Limb (tissue), 2 donors: ENCODE data around the gene SSBP2.
"Not testable (repeated sequence)": the region's sequence is repeated elsewhere in the genome, so short reads cannot be mapped to it uniquely, and the experiment has no call there.

ENCODE experiments used
- DNase-seq, 2 donors: peaks; one replicate each; pipeline ENCODE4 v3.0.0-alpha.2; 2016; ENCODE audit errors: extremely low spot score in 2 of 2

The SSBP2 gene

DNA sequence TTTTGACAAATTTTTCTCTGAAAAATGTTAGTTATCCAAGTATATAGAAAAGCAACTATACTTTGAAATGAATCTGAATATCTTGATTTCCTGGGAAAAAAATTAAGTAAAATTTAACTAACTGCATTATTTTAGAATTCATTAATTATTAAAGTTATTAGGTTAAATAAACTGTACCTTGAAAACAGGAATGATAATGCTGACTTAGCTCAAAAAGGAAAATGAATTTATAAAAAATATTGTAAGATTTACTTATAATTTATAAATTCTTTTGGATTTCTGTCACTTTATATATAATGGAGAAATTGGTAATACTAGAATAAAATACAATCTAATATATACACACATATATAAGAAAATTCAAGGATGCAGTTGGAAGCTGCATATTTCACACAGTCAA, 320.9 kb downstream of the SSBP2 start:
- DNase-seq, result no peak

- no peak for DNase-seq
Measured at GRCh38 chr5:81429363-81429762, 321.5 kb downstream of the SSBP2 start.

DNA sequence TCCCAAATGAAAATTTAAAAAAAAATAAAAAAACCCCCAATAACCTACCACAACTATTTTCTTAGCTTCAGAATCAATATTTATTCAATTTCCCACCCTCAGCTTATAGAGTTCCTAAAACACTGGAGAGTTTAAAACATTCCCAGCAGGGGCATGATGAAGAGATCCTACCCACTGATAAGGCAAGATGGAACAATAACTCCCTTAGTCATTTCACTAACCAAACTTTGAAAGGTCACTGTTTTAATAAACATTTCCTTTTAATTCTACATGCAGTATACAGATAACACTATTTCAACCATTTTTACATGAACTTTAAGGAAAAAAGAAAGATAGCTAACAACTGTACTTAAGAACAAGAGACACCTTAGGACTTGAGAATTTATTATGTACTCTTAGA, 322.0 kb downstream of the SSBP2 start:
- no peak for DNase-seq

DNA sequence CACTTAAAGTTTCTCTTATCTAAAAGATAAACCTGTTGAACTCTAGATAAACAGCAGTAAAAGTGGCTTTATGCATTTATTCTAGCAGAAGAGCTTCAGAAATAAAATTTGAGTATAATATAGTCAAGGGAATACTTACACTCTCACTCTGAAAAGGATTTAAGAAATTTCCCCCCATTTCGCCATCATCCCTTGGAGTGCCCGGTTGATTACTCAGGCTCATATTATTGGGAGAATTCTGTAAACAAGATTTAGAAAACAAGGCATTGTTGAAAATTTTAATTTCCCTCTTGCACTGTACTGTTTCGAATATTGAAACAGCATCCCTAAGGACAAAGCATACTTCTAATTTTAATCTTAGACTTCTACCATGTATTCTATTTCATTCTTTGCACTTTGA, 322.5 kb downstream of the SSBP2 start:
- DNase-seq, result no peak

- DNase-seq, result no peak
Measured at GRCh38 chr5:81427566-81427965, 323.3 kb downstream of the SSBP2 start.

GRCh38 chr5:81426359-81427030, 324.4 kb downstream of the SSBP2 start:
- DNase-seq, result no peak

- DNase-seq, result peak in 1 of 2 donors; percentile 81
Measured at GRCh38 chr5:81425569-81425968, 325.3 kb downstream of the SSBP2 start.

DNA sequence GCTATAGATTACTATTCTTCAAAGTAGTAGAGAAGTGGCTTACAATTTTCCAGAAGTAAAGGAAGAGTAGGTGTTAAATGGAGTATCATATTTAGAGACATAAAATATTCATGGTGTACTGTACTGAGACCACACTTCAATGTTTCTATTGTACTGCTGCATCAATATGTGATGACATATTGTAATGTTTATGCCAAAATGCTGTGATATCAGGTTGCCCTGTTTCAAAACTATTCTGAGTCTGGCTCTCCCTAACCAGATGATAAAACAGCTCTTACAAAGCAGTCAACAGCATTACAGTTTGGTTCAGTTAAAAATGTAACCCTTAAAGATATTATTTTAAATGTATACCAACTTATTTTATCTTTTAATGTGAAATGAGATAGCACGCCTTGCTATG, 326.2 kb downstream of the SSBP2 start:
- DNase-seq, result no peak

GRCh38 chr5:81422671-81423070, 328.2 kb downstream of the SSBP2 start:
- no peak for DNase-seq

DNA sequence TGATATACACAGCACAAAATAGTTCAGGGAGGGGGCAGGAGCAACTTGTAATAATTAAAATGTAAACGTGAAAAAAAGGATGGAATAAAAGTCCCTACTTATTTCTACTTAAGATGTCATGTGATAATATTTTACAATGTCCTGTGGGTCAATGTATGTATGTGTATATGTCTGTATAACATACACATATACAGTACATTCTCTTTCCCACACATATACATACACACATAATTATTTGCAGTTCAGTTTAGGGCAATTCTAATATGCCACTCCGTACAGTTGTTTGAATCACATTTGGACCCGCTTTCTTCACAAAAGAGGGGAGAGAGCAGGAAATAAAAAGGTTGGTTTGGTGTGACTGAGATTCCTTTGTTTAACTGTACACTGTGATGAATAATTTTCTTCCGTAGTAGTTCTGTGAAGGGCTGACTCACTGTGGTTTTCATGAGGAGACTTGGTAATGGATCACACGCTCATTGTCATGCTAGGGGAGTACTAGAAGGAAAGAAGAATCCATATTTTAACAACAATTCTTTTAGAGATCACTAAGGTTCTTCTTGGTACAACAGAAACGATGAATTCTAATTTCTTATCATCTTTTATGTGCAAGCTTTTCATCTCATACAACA, 330.7 kb downstream of the SSBP2 start:
- no peak for DNase-seq

- DNase-seq, result no peak
Measured at GRCh38 chr5:81418606-81419005, 332.3 kb downstream of the SSBP2 start.

DNA sequence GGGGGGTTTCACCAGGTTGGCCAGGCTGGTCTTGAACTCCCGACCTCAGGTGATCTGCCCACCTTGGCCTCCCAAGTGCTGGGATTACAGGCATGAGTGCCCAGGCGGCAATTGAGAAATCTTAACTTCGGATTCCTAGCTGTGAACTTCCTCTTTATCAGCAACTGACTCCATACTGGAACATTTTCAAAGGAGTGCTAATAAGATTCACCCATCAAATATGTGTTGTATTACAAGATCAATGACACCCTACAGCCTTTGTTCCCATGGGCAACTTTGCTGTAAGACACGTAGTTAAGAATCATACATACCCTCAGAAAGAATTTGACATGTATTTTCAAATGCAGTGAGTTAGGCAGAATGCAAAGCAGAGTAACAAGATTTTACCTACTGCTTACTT, 333.8 kb downstream of the SSBP2 start:
- no peak for DNase-seq

- no peak for DNase-seq
Measured at GRCh38 chr5:81409896-81410295, 341.0 kb downstream of the SSBP2 start.

DNA sequence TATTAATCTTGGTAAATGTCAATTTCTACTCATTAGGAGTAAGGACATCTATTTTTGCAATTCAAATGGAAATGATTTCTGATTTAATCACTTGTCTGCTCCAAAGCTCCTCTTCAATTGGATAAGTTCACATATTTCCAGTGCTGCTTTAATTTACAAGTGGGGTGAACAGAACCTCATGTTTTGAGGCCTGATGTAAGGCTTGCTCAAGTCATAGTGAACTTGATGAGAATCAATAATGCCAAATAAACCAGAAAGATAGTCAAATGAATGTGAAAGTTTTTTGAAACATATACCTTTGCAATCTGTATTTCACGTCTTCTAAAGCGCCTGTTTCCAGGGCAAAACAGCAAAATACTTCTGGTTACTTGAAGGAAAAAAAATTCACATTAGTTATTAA, 341.5 kb downstream of the SSBP2 start:
- DNase-seq, result no peak

- no peak for DNase-seq
Measured at GRCh38 chr5:81408496-81408895, 342.4 kb downstream of the SSBP2 start.

DNA sequence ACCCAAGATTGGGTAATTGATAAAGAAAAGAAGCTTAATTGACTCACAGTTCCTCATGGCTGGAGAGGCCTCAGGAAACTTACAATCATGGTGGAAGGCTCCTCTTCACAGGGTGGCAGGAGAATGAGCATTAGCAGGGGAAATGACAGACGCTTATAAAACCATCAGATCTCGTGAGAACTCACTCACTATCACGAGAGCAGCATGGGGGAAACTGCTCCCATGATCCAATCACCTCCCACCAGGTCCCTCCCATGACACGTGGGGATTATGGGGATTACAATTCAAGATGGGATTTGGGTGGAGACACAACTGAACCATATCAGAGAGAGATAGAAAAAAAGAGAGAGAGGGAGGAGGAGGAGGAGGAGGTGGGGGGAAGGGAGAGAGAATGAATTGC, 343.1 kb downstream of the SSBP2 start:
- DNase-seq, result not testable (repeated sequence)

DNA sequence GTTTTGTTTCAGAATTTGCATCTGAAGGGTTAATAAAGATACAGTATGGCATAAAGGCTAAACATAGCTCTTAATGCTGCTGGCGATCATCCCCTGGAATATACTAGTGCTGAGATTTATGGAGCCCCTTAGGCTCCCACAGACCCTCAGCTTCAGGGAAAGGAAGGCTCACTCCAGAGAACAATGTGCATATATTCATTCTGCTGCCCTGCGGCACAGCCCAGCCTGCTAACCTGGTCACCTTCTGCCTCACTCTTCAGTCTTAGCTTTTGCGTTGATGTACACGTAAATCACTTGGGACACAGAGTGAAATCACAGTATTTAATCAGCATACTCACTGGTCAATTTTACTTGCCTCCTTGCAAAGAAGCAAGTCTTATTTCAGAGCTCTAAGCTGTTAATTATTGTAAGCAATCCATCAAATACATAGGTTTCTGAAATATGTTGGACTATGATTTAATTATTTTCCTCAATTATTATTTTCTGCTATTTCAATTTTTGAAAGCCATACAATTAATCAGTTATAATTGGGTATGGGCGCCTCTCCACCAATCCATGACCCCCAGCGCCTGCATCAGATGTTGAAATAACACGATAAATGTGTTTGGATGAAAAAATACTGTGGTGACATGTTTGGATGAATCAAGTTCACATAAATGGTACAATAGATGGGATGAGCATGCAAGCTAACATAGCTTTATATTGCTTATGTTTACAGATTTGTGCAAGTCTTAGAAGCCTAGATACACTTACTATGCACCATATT, 345.6 kb downstream of the SSBP2 start:
- DNase-seq, result no peak

GRCh38 chr5:81402192-81402930, 348.5 kb downstream of the SSBP2 start:
- no peak for DNase-seq

DNA sequence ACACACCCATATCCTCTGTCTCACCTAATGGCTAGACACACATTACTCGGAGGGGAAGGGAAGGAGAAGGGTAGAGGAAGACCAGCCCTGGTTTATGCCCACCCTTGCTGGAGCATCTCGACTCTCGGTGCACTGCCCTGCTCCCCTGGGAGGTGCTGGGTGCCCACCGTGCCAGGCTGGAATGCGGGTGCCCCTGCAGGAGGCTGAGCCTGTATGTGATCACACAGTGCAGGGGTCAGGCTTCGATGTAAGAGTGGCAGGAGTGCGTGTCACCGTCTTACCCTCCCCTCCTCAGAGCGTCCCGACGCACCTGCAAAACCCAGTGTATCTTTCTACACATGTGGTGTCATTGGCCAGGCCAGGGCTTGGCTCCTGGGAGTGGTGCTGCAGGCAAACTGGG, 349.6 kb downstream of the SSBP2 start:
- no peak for DNase-seq

DNA sequence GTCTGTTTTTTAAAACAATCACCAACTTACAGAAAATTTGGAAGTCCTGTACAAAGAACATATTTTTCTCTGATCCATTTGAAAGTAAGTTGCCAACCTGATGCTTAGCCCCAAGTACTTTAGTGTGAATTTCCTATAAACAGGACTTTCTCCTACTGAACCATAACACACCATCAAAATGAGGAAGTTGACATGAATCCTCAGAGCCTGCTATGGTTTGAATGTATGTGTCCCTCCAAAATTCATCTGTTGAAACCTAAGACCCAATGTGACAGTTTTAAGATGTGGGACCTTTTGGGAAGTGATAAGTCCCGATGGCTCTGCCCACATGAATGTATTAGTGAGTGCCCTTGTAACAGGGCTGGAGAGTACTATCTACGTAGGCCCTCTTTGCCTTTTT, 350.5 kb downstream of the SSBP2 start:
- DNase-seq, result no peak

DNA sequence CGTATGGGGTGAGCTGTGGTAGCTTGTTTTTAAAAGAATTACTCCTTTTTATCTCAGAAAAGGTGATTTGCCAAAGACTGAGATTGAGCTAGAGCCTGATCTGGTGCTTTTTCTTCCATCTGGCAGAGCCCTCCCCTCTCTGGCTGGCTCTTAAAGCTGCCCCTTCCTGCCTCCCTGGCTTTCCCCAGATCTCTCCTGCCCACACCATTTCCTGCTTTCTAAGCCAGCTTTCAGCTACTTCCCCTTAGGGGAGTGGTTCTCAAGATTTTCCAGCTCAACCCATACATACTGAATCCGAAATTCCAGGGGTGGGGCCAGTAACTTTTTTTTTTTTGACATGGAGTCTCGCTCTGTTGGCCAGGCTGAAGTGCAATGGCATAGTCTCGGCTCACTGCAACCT, 352.2 kb downstream of the SSBP2 start:
- no peak for DNase-seq

DNA sequence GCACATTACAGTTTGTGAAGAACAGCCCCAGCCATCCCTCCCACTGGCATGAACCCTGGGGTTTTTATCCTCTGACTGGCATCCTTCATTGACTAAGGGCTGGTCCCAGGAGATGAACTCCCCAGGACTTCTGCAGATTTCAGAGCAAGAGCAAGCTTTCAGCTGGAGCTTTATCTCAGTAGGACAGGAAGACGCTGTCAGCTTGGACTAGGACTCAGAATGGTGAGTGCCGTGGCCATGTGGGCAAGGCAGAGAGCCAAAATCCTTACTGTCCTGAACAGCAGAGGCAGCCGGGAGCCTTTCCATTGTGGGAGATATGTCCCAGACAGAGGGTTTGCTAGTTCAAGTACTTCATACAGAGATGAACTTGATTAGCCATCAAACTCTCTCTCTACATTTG, 353.7 kb downstream of the SSBP2 start:
- DNase-seq, result no peak
